GM04504 (cell line): ENCODE data around the gene ADAMTS5.

ENCODE experiments used
- DNase-seq: peaks from one replicate; pipeline ENCODE4 v3.0.0-alpha.2; 2012; ENCODE audit warnings: low read depth

ADAMTS5 gene

DNA sequence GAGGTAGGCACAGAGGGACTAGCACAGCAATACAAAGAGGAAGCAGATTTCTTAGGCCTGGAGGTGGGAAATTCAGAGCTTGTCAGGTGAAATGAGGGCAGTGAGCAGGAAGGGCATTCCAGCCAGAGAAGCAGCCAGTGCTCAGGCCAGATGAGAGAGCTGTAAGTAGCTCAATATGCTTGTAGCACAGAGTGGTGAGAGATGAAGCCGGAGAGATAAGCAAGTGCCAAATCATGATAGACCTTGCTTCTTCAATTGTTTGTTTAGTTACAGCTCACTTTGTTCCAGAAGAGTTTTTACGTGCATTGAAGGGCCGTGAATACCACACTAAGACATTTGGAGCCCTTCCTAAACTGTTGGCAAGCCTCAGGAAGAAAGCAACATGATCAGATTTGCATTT lies 79.6 kb downstream of the ADAMTS5 start:
- DNase-seq: no peak

DNA sequence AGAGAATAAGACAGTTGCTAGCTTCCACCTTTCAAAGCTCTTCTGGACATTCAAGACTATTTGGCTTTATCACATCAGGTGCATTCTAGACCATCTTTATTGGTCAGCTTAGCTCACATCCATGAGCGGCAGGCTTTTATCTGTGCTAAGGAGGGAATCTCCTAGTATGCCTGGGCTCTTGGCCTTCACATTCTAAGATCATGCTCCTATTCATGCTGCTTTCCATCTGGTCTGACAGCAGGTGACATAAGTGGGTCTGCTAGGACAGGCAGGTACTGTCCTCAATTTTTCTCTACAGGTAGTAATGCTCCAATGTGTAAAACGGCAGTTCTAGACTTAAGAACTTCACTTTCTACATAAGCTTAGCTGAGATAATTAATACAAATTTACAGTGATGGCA lies 82.5 kb downstream of the ADAMTS5 start:
- no peak for DNase-seq

DNA sequence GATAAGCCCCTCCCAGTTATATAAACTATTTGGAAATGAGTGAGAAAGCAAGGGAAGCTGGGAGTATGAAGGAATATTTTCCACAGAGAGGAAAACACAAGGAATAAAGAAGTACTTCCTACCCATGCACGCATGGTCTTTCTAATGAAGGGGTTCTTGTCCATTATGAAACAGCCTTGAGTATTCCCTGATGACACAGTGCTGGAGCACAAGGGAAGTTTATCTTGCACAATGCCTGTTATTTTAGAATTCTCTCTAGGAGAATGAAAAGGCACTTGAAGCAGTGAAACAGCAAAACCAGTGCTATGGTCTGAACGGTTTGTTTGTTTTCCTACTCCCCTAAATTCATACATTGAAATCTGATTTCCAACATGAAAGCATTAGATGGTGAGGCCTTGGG lies 83.1 kb downstream of the ADAMTS5 start:
- no peak for DNase-seq

DNA sequence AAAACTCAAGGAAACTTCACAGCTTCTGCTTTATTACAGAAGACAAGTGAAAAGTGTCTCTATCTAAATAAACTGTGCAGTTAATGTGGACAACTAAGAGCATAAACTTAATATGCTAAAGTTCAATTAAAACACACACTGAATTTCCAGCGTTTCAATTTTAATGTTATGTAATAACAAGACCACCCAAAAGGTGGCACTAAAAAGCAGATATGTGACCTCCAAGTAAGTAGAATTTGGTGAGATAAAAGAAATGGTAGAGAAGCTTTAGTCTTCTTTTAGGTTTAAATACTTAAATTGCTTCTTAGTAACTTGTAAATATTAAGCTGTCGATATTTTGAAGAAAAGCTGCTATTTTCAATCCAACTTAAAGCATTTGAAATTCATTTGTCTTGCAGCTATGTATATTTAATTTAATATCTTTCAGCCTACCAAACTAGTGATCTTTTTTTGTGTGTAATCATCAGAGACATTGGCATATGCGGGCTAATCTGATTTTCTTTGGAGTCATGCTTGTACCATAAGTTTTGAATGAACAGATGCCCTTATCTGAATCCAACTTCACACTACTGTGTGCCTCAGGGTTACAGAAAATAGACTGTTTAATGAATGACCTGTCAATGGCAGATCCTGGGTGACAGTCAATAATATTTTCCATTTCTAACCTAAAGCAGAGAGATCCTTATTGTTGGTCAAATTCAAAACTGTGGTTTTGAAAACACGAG lies 85.2 kb downstream of the ADAMTS5 start:
- DNase-seq: no peak

DNA sequence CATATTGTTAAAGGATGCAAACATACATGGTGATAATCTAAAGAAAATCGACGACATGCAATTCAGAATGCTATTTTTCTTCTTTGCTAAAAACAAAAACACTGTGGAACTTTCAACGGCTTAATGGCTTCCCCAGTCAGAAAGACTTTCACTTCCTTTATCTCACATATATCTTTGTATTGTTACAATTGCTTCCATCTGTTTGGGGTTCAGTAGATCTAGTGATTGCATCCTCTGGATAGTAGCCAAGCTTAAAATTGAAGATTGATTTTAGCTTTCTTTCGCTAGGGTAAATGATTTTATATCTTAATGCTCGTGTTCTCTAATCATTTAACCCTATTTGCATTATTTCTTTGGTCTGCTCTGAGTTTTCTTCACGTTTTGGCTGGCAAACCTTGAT lies 89.9 kb downstream of the ADAMTS5 start:
- DNase-seq: no peak

DNA sequence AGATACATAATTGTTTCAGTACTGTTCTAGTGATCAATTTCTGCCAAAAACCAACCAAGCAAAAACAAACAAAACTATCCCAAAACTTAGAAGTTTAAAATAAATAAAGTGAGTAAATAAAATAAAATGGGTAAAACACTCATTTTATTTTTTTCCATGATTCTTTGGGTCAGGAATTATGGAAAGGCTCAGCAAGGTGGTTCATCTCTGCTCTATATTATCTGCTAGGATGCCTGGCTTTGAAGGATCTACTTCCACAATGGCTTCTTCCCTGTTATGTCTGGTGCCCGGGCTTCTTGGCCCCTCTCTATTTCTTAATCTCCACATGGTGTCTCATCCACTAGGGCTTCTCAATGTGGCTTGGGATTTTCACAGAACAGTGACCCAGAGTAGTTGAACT lies 92.5 kb downstream of the ADAMTS5 start:
- DNase-seq: no peak
